DMS53 treated with DMSO at 0.1 percent for 48 hours (cell line): Measurements from ENCODE around the gene DRICH1.
"Not testable (repeated sequence)": the region's sequence is repeated elsewhere in the genome, so short reads cannot be mapped to it uniquely, and the experiment has no call there.

Source experiments
- DNase-seq: peaks from one replicate; lab custom pipeline; 2025; ENCODE audit not compliant: unreplicated experiment; lab: John Stamatoyannopoulos, UW

The DRICH1 gene, protein sequence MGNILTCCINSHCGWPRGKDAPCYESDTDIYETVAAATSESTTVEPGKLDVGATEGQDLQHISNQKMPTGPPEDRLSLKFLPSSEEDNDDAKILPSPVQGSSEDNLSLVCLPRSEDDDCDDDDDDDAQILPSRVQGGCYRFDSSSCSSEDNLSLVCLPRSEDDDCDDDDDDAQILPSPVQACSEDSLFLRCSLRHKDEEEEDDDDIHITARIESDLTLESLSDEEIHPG

GRCh38 chr22:23632178-23632577, at the start of gene DRICH1:
DRICH1 (minus strand) TSS chr22:23632321; CDS start chr22:23632023, 298 bp downstream.
- no peak for DNase-seq

GRCh38 chr22:23681026-23681809, 49.1 kb upstream of the DRICH1 start:
- no peak for DNase-seq

- no peak for DNase-seq
Observed at GRCh38 chr22:23678133-23678532, 46.0 kb upstream of the DRICH1 start.

DNA sequence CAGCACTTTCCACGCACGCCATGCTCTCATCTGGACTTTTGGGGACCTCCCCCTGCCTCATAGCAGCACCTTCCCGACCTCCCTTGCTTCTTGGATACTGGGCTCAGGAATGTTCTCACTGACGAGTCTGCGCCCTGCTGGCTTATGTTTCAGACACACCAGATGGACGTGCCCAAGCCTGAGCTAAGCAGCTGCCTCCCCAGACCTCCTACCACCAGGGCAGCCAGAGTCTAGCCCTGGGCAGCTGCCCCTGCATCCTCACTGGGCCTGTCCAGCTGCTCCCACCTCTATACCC, 45.5 kb upstream of the DRICH1 start:
- DNase-seq: no peak

GRCh38 chr22:23676841-23677700, 45.0 kb upstream of the DRICH1 start:
- not testable (repeated sequence) for DNase-seq

- DNase-seq: no peak
Observed at GRCh38 chr22:23675502-23676415, 43.6 kb upstream of the DRICH1 start.

DNA sequence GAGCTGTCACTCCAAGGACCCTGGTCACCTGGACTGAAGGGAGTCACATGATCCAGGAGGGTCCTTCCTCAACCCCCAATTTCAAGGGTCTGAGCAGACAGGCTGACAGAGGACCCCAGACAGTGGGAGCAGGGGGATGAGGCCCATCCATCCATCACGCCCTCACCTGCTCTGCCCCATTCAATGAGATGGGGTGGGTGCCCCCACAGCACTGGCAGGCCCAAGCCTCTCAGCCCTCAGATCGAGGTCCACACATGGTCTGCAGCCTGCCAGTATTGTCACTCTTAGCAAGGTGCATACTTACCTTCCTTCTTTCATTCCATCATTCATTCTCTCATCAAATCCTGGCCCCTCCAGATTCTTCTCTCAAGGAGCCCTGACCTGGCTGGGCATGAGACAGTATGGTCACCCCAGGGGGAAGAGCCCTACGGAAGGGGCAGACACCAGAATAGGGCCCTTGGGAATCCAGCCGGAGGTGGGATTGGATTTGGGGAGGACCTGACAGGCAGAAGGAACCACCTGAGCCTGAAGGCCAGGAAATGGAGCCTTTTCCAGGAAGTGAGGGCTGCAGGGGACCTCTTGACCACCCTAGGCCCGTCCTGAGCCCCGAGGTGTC, 42.9 kb upstream of the DRICH1 start:
- not testable (repeated sequence) for DNase-seq

DNA sequence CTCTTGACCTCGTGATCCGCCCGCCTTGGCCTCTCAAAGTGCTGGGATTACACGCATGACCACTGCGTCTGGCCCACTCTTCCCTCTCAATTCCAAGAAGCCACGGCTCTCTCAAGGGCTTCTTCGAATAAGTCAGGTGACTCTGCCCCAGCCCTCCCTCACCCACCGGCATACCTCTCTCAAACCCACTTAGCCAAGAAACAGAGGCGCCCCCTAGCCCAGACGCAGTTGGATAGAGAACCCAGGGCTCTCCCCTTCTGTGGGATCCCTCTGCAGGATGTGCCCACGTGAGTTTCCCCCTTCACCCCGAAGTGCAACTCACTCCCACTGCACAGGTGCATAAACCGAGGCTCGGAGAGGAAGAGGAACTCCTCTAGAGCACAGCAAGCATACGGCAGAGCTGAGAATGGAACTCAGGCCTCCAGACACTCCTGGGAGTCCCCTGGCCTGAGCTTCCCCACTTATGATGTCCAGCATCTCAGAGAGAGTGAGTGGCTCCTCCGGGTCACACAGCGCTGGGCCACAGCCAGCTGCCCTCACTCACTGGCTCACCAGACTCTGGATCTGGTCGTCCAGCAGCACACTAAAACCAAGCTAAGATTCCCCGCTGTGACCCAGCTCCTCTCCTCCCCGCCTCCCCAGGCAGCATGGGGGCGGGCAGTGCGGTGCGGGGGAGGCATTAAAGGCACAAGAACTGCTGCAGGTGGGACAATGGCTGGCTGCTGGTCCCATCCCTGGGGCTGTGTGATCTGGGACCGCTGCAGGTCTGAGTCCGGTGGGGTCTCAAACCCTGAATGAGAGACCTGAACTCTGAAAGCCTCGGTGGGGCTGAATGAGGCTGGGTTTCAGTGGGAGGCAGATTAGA, 41.9 kb upstream of the DRICH1 start:
- no peak for DNase-seq

DNA sequence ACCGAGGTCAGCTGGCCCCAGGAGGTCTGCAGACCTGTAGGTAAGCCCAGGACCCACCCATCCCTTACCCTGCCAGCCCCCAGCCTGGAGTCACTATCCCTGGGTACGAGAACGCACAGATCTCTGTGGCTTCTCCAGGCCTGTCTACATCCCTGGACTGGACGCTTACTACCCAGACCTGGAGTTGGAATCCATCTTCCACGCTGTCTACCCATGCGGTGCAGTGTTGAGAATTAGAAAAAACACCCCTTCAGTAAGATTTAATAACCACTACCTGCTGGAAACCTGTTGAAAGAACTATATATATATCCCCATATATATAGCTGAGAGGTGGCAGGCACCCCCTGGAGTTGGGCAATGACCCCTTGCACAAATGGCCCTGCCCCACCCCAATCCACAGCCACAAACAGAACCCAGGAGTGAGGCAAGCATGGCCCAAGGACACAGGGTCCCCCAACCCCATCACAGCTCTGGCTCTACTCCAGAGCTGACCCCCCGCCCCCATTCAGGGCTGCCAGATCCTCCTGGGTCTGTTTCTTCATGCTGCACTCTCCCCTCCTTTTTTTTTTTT, 41.0 kb upstream of the DRICH1 start:
- no peak for DNase-seq

- not testable (repeated sequence) for DNase-seq
Observed at GRCh38 chr22:23672307-23673049, 40.4 kb upstream of the DRICH1 start.

DNA sequence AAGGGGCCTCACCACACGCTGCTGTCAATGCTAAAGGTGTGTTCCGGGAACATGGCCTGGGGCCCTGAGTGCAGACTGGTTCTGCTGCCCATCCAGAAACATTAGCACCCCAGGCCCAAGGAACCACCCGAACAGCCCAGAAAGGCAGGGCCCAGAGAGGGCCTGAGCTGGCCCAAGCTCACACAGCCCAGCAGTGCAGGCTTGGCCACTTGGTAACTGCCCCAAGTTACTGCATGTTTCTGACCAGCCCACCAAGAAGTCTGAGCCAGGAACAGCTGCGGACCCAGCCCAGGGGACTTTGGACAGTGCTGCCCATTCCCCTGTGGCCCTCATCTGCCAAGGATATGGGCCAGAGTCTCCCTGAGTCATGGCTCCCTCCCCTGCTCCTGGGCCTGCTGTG, 39.3 kb upstream of the DRICH1 start:
- DNase-seq: not testable (repeated sequence)

DNA sequence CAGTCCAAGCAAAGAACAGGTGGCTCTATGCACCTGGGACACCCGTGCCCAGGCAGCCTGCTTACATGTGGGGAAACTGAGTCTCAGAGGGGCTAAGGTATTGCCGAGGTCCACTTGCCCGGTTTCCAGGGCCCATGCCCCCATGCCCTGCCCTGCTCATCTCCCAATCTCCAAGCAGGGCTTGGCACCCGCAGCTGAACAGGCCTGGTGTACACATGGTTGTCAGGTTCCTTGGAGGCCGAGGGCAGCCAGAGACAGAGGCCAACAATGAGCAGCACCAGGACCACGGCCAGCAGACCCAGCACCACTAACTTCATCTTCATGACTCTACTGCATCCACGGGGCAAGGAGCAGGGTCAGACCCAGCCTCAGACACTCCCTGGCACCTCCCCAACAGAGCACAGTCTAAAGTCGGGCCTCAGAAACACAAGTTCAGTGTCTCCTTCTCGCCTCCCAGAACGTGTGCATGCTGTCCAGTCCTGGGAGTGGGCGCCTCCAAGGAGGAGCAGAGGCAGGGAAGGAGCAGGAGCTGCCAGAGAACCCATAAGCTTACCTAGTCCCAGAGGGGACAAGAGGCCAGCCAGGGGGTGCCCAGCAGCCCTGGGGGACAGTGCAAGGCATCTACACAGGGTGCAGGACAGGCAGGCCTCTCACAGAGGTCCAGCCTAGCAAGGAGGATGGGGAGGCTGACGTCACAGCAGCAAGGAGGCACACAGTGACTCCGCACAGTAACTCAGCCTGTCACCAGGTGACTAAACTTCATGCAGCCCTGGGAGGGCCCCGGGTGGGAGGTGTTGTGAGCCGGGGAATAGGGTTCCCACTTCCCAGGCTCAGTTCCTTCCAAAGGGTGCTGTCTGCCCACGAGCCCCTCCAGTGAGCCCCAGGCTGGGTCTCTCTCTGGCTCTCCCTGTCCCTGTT, 38.5 kb upstream of the DRICH1 start:
- no peak for DNase-seq

- not testable (repeated sequence) for DNase-seq
Observed at GRCh38 chr22:23660381-23660780, 28.3 kb upstream of the DRICH1 start.

DNA sequence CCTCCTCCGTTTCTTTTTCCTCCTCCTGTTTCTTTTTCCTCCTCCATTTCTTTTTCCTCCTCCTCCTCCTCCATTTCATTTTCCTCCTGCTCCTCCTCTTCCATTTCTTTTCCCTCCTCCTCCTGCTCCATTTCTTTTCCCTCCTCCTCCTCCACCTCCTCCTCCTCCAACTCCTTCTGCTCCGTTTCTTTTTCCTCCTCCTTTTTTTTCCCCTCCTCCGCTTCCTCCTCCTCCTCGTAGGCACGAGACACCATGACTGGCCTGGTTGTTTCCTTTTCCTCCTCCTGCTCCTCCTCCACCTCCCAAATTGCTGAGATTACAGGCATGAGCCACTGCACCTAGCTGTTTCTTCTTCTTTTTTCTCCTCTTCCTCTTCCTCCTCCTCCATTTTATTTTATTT, 25.6 kb upstream of the DRICH1 start:
- no peak for DNase-seq

- DNase-seq: no peak
Observed at GRCh38 chr22:23655891-23656475, 23.9 kb upstream of the DRICH1 start.

DNA sequence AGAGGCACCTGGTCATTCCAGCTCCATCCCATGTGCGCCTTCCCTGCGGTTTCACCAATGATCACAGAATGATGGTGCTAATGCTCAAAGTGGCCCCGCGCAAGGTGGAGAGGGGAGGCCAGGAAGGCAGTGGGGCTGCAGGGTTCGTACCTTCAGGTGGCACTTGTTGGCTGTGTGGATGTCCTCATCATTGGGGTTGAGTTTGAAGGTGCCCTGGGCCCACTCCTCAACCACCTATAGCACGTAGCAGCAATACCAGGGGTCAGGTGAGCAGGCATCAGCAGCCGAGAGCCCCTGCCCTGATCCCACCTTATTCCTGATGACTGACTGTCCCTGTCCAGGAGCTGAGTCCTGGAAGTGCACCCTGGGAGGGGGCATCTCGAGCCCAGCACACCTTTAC, 20.6 kb upstream of the DRICH1 start:
- no peak for DNase-seq

GRCh38 chr22:23652286-23652685, 20.2 kb upstream of the DRICH1 start:
- DNase-seq: no peak
